CD4-positive, alpha-beta T cell (primary cell): ENCODE results near the gene MANSC4. TPM values are rescaled to one million over a fixed set of nuclear protein-coding genes. Genes with fewer than 3 reads are reported as not detected.

Source experiments
- ATAC-seq: fragments of 200-7000 bp; cut with Tn5 transposase; one replicate; pipeline ENCODE4 v1.10.0; 2022; ENCODE audit warnings: mild to moderate bottlenecking; ENCODE audit not compliant: poor library complexity
- CTCF ChIA-PET: fragments of 350-600 bp; sonication (Branson Sonifier 250); formaldehyde crosslinking; loops from one replicate; lab custom pipeline; 2021; ENCODE audit warnings: antibody characterized with exemption, inconsistent platforms; lab: Charles Lee
- POLR2A ChIA-PET: fragments of 350-600 bp; sonication (Branson Sonifier 250); formaldehyde crosslinking; loops from one replicate; lab custom pipeline; 2021; ENCODE audit warnings: antibody characterized with exemption, inconsistent platforms; lab: Charles Lee
- DNase-seq, 14 experiments: peaks; one replicate each; pipeline ENCODE4 v3.0.0-alpha.2; 2013 to 2020; ENCODE audit warnings: mixed read lengths in 2 of 14
- H3K27ac ChIP-seq, 2 donors: one replicate each; pipeline versions ENCODE4 v1.5.1 to v1.7.0; 2013; ENCODE audit warnings: low read length in 2 of 2, low read depth in 1 of 2, mild to moderate bottlenecking in 1 of 2
- H3K27me3 ChIP-seq, 2 experiments: 1 replicate in 1 of 2; 2 replicates in 1 of 2; pipeline versions ENCODE4 v1.6.1 to v1.7.0; 2013; ENCODE audit warnings: low read length in 2 of 2, control low read depth in 1 of 2, mild to moderate bottlenecking in 1 of 2, moderate library complexity in 1 of 2; ENCODE audit not compliant: insufficient read depth in 2 of 2, control insufficient read depth in 1 of 2
- H3K36me3 ChIP-seq: one replicate; pipeline ENCODE4 v1.6.1; 2013; ENCODE audit warnings: low read length, control low read depth; ENCODE audit not compliant: insufficient read depth
- H3K4me1 ChIP-seq: one replicate; pipeline ENCODE4 v1.6.1; 2013; ENCODE audit warnings: low read length, control low read depth; ENCODE audit not compliant: insufficient read depth
- H3K4me3 ChIP-seq: one replicate; pipeline ENCODE4 v1.5.1; 2013; ENCODE audit warnings: mild to moderate bottlenecking, low read length, moderate library complexity
- H3K9me3 ChIP-seq, 2 experiments: 1 replicate in 1 of 2; 2 replicates in 1 of 2; pipeline versions ENCODE4 v1.6.1 to v1.7.0; 2013; ENCODE audit warnings: low read length in 2 of 2, mild to moderate bottlenecking in 2 of 2, control low read depth in 1 of 2, moderate library complexity in 1 of 2; ENCODE audit not compliant: control insufficient read depth in 1 of 2, insufficient read depth in 1 of 2
- H3K27ac Mint-ChIP-seq: one replicate; pipeline ENCODE4 v1.8.0; 2020; ENCODE audit warnings: mixed read lengths
- H3K27me3 Mint-ChIP-seq: one replicate; pipeline ENCODE4 v1.8.0; 2021; ENCODE audit warnings: mixed read lengths
- H3K36me3 Mint-ChIP-seq: one replicate; pipeline ENCODE4 v1.8.0; 2021; ENCODE audit warnings: low read depth, mixed read lengths
- H3K4me1 Mint-ChIP-seq: one replicate; pipeline ENCODE4 v1.8.0; 2021; ENCODE audit warnings: low read depth, mixed read lengths
- H3K4me3 Mint-ChIP-seq: one replicate; pipeline ENCODE4 v1.8.0; 2020; ENCODE audit warnings: mild to moderate bottlenecking, mixed read lengths
- H3K9me3 Mint-ChIP-seq: one replicate; pipeline ENCODE4 v1.8.0; 2020; ENCODE audit warnings: mixed read lengths
- CTCF ChIP-seq: fragments of 200-600 bp; IDR thresholded peaks from one replicate; pipeline ENCODE4 v1.8.0; 2022; ENCODE audit warnings: antibody characterized with exemption, mild to moderate bottlenecking
- intact Hi-C, 2 experiments: fragments of 100-400 bp; cut with DNase I in 1 of 2; cut with micrococcal nuclease in 1 of 2; formaldehyde crosslinking; loops; one replicate each; pipeline versions ENCODE4 v1.15.1 to v1.9.0; 2023 to 2025; cut with DNase I, micrococcal nuclease
- total RNA-seq, 174 experiments: library from RNA in 2 of 174; stranded (reverse) in 2 of 174; gene quantifications; one replicate each; pipeline ENCODE4 v1.2.3 and lab custom pipeline; 2021 to 2026

MANSC4 gene
- total RNA-seq, 2 experiments from 2014 or later = not detected

DNA sequence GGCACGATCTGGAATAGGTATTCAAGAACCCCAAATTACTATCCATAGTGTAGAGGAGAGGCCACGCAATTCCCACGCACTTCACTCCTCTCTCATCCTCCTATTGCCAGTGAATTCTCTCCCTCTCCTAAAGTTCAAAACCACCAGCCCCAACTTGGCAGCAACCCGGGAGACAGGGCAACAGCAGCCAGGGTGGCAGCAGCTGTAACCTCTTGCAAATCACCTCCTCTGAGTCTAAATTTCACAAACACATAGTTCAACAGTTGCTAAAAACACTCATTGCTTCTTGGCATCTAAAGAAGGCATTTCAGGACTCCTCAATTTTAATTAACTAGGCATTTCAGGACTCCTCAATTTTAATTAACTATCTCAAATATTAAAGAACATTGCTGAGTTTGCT is 37.7 kb upstream of the MANSC4 start:
- Mint-ChIP-seq H3K36me3 (no peaks in the 10 kb centered on the region), H3K4me1 (peaks cover 35% of the 10 kb centered on the region), H3K27ac (no peak overlapping the region), H3K4me3 (no peak overlapping the region), H3K27me3 (no peaks in the 10 kb centered on the region), H3K9me3 (no peaks in the 10 kb centered on the region)
- H3K27me3 ChIP-seq = no peaks in the 10 kb centered on the region
- intact Hi-C loops = loop anchor here in 1 of 2 experiments (5.0 kb wide), 1 partner anchor 125 kb away; no protein-coding TSS in a partner anchor
- no peak for ATAC-seq
- no peak for DNase-seq
- POLR2A ChIA-PET = no interaction called here
- H3K36me3 ChIP-seq = no peaks in the 10 kb centered on the region
- no peak for TF ChIP-seq CTCF
- CTCF ChIA-PET = no interaction called here
- H3K9me3 ChIP-seq = no peaks in the 10 kb centered on the region
- H3K27ac ChIP-seq = no peak overlapping the region
- H3K4me3 ChIP-seq = no peak overlapping the region
- peaks cover 13% of the 10 kb centered on the region for H3K4me1 ChIP-seq

- POLR2A ChIA-PET = interaction anchor here (0.8 kb wide), 1 partner anchor 210 kb away, joined by 4 read pairs; no protein-coding TSS in a partner anchor
- Mint-ChIP-seq H3K9me3 (no peaks in the 10 kb centered on the region), H3K4me1 (peaks cover 17% of the 10 kb centered on the region), H3K36me3 (no peaks in the 10 kb centered on the region), H3K4me3 (no peak overlapping the region), H3K27ac (no peak overlapping the region), H3K27me3 (no peaks in the 10 kb centered on the region)
- no peak for DNase-seq
- CTCF ChIA-PET = no interaction called here
- TF ChIP-seq CTCF = no peak
- Histone ChIP-seq H3K4me1 (no peaks in the 10 kb centered on the region), H3K4me3 (no peak overlapping the region), H3K27me3 (no peaks in the 10 kb centered on the region), H3K9me3 (no peaks in the 10 kb centered on the region), H3K27ac (no peak overlapping the region), H3K36me3 (no peaks in the 10 kb centered on the region)
- ATAC-seq = no peak
- intact Hi-C loops = loop anchor here in 1 of 2 experiments (5.0 kb wide), 1 partner anchor 127 kb away; no protein-coding TSS in a partner anchor
These were observed 35.0 kb upstream of the MANSC4 start for GRCh38 chr12:27814851-27815591.

- Mint-ChIP-seq H3K36me3 (no peaks in the 10 kb centered on the region), H3K4me1 (peaks cover 17% of the 10 kb centered on the region), H3K27me3 (no peaks in the 10 kb centered on the region), H3K4me3 (no peak overlapping the region), H3K27ac (no peak overlapping the region), H3K9me3 (no peaks in the 10 kb centered on the region)
- ATAC-seq = no peak
- H3K4me1 ChIP-seq = no peaks in the 10 kb centered on the region
- intact Hi-C loops = no loop called here
- H3K9me3 ChIP-seq = no peaks in the 10 kb centered on the region
- ChIA-PET POLR2A (no interaction called here), CTCF (no interaction called here)
- H3K27me3 ChIP-seq = no peaks in the 10 kb centered on the region
- no peak for TF ChIP-seq CTCF
- H3K27ac ChIP-seq = no peak overlapping the region
- DNase-seq = no peak
- no peak overlapping the region for H3K4me3 ChIP-seq
- H3K36me3 ChIP-seq = no peaks in the 10 kb centered on the region
These were observed 34.4 kb upstream of the MANSC4 start for GRCh38 chr12:27814411-27814810.
